PFSK-1 (cell line): ENCODE data around the gene NT5C3A.

ENCODE experiments used
- POLR2AphosphoS5 ChIP-seq: IDR thresholded peaks from 2 replicates; pipeline ENCODE4 v1.6.1; 2012; ENCODE audit warnings: low read depth, mild to moderate bottlenecking, control low read depth, low read length, moderate library complexity
- SIN3A ChIP-seq: IDR thresholded peaks from 2 replicates; pipeline ENCODE4 v1.6.1; 2012; ENCODE audit warnings: mild to moderate bottlenecking, low read length, moderate library complexity, borderline replicate concordance; ENCODE audit not compliant: insufficient read depth
- TAF1 ChIP-seq: IDR thresholded peaks from 2 replicates; pipeline ENCODE4 v1.6.1; 2012; ENCODE audit warnings: low read length, control low read depth, borderline replicate concordance; ENCODE audit not compliant: insufficient read depth
- TF ChIP-seq, protein P1 (sequence below), 2 experiments: IDR thresholded peaks; 2 replicates each; pipeline versions ENCODE4 v1.6.1 to v1.8.0; 2011 to 2012; ENCODE audit warnings: low read depth in 2 of 2, low read length in 2 of 2, control low read depth in 1 of 2, inconsistent platforms in 1 of 2, mild to moderate bottlenecking in 1 of 2, moderate library complexity in 1 of 2; ENCODE audit not compliant: insufficient read depth in 1 of 2

DNA sequence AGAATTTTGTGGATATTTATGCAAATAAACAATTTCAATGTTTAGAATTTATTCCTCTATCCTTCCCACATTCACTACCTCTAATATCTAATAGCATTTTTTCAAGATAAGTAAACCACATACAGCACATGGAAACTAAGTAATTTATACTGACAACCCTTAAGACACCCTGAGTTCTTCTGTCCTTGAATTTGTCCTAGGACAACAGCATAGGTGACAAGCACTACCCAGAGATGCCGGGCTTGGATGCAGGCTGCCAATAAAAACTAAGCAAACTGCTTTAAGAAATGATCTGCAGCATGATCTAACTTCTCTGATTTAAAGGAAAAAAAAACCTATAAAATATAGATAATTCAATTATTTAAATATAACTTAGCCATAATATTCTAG lies 22.7 kb downstream of the NT5C3A start:
- TF ChIP-seq TAF1 (no peak), POLR2AphosphoS5 (no peak), SIN3A (no peak)
- TF ChIP-seq, protein P1, sequence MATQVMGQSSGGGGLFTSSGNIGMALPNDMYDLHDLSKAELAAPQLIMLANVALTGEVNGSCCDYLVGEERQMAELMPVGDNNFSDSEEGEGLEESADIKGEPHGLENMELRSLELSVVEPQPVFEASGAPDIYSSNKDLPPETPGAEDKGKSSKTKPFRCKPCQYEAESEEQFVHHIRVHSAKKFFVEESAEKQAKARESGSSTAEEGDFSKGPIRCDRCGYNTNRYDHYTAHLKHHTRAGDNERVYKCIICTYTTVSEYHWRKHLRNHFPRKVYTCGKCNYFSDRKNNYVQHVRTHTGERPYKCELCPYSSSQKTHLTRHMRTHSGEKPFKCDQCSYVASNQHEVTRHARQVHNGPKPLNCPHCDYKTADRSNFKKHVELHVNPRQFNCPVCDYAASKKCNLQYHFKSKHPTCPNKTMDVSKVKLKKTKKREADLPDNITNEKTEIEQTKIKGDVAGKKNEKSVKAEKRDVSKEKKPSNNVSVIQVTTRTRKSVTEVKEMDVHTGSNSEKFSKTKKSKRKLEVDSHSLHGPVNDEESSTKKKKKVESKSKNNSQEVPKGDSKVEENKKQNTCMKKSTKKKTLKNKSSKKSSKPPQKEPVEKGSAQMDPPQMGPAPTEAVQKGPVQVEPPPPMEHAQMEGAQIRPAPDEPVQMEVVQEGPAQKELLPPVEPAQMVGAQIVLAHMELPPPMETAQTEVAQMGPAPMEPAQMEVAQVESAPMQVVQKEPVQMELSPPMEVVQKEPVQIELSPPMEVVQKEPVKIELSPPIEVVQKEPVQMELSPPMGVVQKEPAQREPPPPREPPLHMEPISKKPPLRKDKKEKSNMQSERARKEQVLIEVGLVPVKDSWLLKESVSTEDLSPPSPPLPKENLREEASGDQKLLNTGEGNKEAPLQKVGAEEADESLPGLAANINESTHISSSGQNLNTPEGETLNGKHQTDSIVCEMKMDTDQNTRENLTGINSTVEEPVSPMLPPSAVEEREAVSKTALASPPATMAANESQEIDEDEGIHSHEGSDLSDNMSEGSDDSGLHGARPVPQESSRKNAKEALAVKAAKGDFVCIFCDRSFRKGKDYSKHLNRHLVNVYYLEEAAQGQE (IDR thresholded peaks at IDR 0.05; ENCODE audit: insufficient read depth in 1 of 2, low read depth in 2 of 2, low read length in 2 of 2), result no peak
